Mesangial cell (primary cell): ENCODE measurements around the gene SNIP1. TPM values are rescaled to one million over a fixed set of nuclear protein-coding genes. Genes with fewer than 3 reads are reported as not detected.

Source experiments
- total RNA-seq: library from RNA; depleted of rRNA; stranded (reverse); fragments of >200 nt; gene quantifications from 2 replicates; pipeline ENCODE4 v1.2.3, GENCODE V29; 2015

Gene SNIP1, protein sequence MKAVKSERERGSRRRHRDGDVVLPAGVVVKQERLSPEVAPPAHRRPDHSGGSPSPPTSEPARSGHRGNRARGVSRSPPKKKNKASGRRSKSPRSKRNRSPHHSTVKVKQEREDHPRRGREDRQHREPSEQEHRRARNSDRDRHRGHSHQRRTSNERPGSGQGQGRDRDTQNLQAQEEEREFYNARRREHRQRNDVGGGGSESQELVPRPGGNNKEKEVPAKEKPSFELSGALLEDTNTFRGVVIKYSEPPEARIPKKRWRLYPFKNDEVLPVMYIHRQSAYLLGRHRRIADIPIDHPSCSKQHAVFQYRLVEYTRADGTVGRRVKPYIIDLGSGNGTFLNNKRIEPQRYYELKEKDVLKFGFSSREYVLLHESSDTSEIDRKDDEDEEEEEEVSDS
- 17.6 and 17.9 TPM in 2 replicates for total RNA-seq

DNA sequence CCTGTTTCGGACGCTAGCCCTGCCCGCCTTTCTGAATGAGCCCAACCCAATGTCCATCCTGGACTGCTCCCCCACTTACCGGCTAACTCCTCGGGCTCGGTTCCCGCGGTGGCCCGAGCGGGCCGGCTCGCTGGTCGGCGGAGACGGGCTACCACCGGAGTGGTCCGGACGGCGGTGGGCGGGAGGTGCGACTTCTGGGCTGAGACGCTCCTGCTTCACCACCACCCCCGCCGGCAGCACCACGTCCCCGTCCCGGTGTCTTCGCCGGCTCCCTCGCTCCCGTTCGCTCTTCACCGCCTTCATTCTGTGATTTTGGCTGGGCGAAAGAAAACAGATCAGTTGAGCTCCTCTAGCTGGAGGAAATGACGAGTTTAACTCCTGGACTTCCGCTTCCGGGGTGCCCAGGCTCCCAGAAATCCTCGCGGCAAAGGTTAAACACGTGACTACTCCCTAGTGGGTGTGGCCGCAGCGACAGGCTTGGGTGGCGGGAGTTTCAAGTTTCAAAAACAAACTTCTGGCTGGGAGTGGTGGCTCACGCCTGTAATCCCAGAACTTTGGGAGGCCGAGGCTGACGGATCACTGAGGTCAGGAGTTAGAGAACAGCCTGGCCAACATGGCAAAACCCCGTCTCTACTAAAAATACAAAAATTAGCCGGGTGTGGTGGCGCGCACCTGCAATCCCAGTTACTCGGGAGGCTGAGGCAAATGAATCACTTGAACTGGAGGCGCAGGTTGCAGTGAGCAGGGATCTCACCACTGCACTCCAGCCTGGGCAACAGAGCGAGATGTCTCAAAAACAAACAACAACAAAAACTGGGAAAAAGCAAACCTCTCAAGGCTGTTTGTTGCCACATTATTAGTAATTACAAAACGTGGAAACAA is at the start of gene SNIP1:
TSS of gene SNIP1 (minus strand) at position 367 of the 882 bp plus-strand sequence. CDS start at position 303, 64 bp downstream.

DNA sequence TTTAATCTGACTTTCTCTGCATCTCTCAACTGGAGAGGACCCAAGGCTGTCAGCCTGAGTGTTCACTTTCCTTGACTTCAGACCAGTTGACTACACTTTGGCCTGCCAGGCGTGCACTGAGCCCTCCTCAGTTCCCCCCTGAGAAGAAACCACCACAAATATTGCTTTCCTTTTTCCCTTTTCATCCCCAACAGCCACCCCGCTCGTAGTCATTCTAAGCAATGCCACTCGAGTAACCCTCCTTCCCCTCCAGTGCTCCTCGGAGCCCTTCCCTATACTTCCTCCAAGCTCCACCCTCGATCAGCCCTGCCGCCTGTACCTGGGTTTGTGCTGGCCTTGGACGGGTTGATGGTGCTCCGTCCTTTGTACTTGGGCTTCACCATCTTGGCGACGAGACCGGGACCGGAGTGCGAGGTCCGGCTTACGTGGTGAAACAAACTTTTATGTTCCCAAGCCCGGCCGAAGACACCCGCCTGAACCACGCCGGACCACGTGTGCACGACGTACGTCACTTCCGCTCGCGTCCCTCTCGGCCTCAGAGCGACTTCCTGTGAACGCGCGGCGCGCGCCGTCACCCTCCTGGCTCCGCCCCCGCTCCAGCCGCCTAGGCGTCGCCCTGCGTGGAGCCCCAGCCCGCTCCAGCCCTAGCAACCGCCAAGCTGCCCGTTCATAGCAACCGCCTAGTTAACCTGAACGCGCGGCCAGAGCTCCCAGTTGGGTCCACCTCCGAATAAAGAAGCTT is 41.5 kb upstream of the SNIP1 start, which contains the start of gene GNL2:
TSS of gene GNL2 (minus strand) at position 498 of the 742 bp plus-strand sequence. CDS start at position 383, 115 bp downstream.

DNA sequence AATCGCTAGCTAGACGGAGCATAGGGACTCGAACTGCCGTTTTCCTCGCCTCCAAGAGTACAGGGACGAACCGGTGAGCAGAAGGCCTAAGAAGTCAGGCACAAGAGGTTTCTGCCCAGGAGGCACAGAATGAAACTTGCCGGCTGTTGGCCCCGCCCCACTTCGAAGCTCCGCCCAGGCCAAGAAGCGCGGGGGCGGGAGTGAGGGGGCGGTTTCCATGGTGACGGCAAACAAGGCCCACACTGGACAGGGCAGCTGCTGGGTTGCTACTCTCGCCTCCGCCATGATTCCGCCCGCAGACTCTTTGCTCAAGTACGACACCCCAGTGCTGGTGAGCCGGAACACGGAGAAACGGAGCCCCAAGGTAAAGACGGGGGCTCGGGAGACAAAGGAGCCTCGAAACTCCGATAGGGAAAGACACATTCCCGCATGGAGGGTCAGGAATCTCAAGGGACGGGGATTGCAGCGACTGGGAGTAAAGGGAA is 2.7 kb upstream of the SNIP1 start, which contains the start of gene DNALI1:
TSS of gene DNALI1 (plus strand) at position 229 of the 485 bp plus-strand sequence. CDS start at position 284, 55 bp downstream.

DNA sequence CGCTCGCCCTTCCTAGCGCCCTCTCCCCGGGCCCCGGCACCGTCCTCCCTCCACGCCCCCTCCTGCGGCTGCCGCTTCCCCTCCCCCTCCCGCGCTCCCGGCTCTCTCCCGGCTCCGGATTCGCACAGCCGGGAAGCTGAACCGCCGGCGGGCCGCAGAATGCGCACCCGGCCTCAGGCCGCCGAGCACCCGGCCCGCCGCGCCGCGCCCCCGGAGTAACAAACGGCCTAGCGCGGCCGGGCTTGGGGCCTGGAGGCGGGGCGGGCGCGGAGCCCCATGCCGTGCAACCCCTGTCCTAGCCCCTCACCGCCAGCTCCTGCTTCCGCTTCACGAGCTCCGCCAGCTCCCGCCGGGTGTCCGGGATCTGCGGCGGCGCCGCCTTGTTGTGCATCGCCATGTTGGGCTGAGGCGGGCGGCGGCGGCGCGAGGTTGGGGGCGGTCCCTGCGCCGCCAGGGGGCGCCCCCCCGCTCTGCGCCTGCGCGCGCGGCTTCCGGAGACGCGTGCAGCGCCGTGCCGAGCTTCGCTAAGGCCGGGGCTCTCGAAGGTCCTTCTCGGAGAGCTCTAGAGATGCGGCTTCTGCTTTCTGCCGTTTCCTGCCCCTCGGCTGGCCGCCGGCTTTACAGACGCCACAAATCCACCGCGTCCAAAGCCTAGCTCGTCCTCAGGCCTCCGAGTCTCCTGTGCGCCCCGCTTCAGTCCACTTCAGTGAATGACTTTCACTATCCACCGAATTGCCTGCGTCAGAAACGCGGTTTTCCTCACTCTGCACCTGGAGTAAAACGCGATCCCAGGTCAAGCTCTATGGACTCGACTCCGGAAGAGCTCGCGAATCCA is 39.5 kb downstream of the SNIP1 start, which contains the start of gene MEAF6:
TSS of gene MEAF6 (minus strand) at position 417 of the 835 bp plus-strand sequence. CDS start at position 397, 20 bp downstream.

Other genes with a start within 250 kb of the SNIP1 start
- gene ZC3H12A, start 79.7 kb downstream of the SNIP1 start, total RNA-seq: 14.8 and 23.7 TPM in 2 replicates
- gene MEAF6, start 39.5 kb downstream of the SNIP1 start, total RNA-seq: 52.0 and 54.1 TPM in 2 replicates
- gene DNALI1, start 2.6 kb upstream of the SNIP1 start, total RNA-seq: 3.3 and 11.3 TPM in 2 replicates
- gene GNL2, start 41.6 kb upstream of the SNIP1 start, total RNA-seq: 27.5 and 30.5 TPM in 2 replicates
- gene RSPO1, start 80.6 kb upstream of the SNIP1 start, total RNA-seq: not detected in 2 replicates
- gene CDCA8, start 138.2 kb upstream of the SNIP1 start, total RNA-seq: 2.2 and 51.7 TPM in 2 replicates
- gene EPHA10, start 210.8 kb upstream of the SNIP1 start, total RNA-seq: not detected in 2 replicates
- 0.81 and 1.3 TPM in 2 replicates for gene MANEAL, start 239.6 kb upstream of the SNIP1 start, total RNA-seq